Measurements from ENCODE around the gene RNASE12. TPM values are rescaled to one million over a fixed set of nuclear protein-coding genes. Genes with fewer than 3 reads are reported as not detected.
A peak's percentile ranks its signal among the peaks of the same experiment; 100 is the strongest.

Gene RNASE12
- total and polyA plus RNA-seq, 9 of the 15 experiments (the other 6 are each of a cell fraction or from before 2014, with no cell fraction given): 0.24 TPM; not detected in 8

DNA sequence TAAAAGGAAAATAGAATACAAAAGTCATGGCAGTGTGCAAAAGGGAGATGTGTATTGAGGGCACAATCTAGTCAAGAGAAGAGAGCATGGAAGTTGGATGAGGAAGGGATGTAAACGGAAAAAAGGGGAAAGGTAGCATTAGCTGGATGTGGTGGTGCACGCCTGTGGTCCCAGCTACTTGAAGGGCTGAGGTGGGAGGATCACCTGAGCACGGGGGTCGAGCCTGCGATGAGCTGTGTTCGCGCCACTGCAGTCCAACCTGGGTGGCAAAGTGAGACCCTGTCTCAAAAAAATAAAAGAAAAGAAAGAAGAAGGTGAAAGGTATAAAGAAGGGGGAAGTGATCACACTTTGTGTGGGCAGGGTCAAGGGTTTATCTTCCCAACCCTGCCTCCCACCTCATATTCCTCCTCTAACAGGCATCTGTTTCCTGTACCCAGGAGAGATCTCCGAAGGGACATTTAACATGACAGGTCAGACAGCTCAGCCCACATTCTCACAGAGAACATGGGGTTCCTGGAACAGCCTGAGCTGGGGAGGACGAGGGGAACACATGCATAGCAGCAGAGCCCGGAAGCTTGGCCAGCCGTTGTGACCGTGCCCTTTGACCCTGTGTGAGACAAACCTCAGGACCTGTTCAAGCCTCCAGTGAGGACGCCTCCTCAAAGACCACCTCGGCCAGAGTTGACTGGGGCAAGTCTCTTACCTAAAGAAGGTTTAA, 12.2 kb downstream of the RNASE12 start (continued):
- TF ChIP-seq, protein P1, sequence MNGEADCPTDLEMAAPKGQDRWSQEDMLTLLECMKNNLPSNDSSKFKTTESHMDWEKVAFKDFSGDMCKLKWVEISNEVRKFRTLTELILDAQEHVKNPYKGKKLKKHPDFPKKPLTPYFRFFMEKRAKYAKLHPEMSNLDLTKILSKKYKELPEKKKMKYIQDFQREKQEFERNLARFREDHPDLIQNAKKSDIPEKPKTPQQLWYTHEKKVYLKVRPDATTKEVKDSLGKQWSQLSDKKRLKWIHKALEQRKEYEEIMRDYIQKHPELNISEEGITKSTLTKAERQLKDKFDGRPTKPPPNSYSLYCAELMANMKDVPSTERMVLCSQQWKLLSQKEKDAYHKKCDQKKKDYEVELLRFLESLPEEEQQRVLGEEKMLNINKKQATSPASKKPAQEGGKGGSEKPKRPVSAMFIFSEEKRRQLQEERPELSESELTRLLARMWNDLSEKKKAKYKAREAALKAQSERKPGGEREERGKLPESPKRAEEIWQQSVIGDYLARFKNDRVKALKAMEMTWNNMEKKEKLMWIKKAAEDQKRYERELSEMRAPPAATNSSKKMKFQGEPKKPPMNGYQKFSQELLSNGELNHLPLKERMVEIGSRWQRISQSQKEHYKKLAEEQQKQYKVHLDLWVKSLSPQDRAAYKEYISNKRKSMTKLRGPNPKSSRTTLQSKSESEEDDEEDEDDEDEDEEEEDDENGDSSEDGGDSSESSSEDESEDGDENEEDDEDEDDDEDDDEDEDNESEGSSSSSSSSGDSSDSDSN (IDR thresholded peaks at IDR 0.05; ENCODE audit: borderline replicate concordance in 1 of 2, low read depth in 2 of 2, low read length in 2 of 2): 0 out of 4 replicates have a peak, but pooled peaks of 1 of the 2 experiments have one; percentile 34
- TF ChIP-seq, protein P2, sequence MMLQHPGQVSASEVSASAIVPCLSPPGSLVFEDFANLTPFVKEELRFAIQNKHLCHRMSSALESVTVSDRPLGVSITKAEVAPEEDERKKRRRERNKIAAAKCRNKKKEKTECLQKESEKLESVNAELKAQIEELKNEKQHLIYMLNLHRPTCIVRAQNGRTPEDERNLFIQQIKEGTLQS (IDR thresholded peaks at IDR 0.05): no peak
- TF ChIP-seq, protein P2 (CRISPR knock-in tag; conservative IDR thresholded peaks at IDR 0.05): no peak
- peak; percentile 13; the same call in 1 of the 2 replicates for TF ChIP-seq L3MBTL2 (IDR thresholded peaks at IDR 0.05)
- TF ChIP-seq ZNF592 (IDR thresholded peaks at IDR 0.05): peak; percentile 74
- TF ChIP-seq ZFP1 (CRISPR knock-in tag; IDR thresholded peaks at IDR 0.05): no peak
- no peak for TF ChIP-seq CC2D1A (IDR thresholded peaks at IDR 0.05)
- no peak for TF ChIP-seq ZNF311 (CRISPR knock-in tag; IDR thresholded peaks at IDR 0.05)
- no peak for TF ChIP-seq HIVEP1 (CRISPR knock-in tag; IDR thresholded peaks at IDR 0.05)
- TF ChIP-seq NFIC (IDR thresholded peaks at IDR 0.05): 0 out of 2 replicates have a peak, but pooled peaks have one; percentile 3
- no peak for TF ChIP-seq FOS (IDR thresholded peaks at IDR 0.05; ENCODE audit: extremely low read depth, insufficient read length)
- peak; percentile 42; the same call in 1 of the 2 replicates for TF ChIP-seq SPI1 (IDR thresholded peaks at IDR 0.05; ENCODE audit: borderline replicate concordance, low read depth, low read length)
- TF ChIP-seq CBFA2T3 (IDR thresholded peaks at IDR 0.05): peak; percentile 47; the same call in 1 of the 2 replicates
- peak; percentile 26 for TF ChIP-seq MEIS2 (IDR thresholded peaks at IDR 0.05; ENCODE audit: partially characterized antibody)
- TF ChIP-seq, protein P3, sequence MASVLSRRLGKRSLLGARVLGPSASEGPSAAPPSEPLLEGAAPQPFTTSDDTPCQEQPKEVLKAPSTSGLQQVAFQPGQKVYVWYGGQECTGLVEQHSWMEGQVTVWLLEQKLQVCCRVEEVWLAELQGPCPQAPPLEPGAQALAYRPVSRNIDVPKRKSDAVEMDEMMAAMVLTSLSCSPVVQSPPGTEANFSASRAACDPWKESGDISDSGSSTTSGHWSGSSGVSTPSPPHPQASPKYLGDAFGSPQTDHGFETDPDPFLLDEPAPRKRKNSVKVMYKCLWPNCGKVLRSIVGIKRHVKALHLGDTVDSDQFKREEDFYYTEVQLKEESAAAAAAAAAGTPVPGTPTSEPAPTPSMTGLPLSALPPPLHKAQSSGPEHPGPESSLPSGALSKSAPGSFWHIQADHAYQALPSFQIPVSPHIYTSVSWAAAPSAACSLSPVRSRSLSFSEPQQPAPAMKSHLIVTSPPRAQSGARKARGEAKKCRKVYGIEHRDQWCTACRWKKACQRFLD (CRISPR knock-in tag; IDR thresholded peaks at IDR 0.05): 0 out of 2 replicates have a peak, but pooled peaks have one; percentile 49
- TF ChIP-seq ARID1B (IDR thresholded peaks at IDR 0.05): peak; percentile 32; the same call in 1 of the 2 replicates
- no peak for TF ChIP-seq ATF7 (IDR thresholded peaks at IDR 0.05)
- no peak for TF ChIP-seq NCOR1 (IDR thresholded peaks at IDR 0.05)
- peak; percentile 35 for TF ChIP-seq CXXC5 (CRISPR knock-in tag; IDR thresholded peaks at IDR 0.05)
- peak; percentile 67; the same call in 1 of the 2 replicates for TF ChIP-seq DMBX1 (CRISPR knock-in tag; IDR thresholded peaks at IDR 0.05; ENCODE audit: borderline replicate concordance)

All from K562 (cell line).